SK-N-SH treated with all-trans-retinoic acid at 6 μM for 48 hours (cell line): ENCODE results near the gene GALNTL6.

Source experiments
- ATAC-seq: fragments of 200-7000 bp; cut with Tn5 transposase; 3 replicates; pipeline ENCODE4 v1.9.1; 2020; ENCODE audit warnings: mild to moderate bottlenecking, moderate library complexity
- ARNTL ChIP-seq: fragments of 450-650 bp; formaldehyde crosslinking; IDR thresholded peaks from 2 replicates; pipeline ENCODE4 v1.5.0; 2020; ENCODE audit warnings: low read depth, mild to moderate bottlenecking, moderate library complexity, borderline replicate concordance
- BACH2 ChIP-seq: fragments of 250-450 bp; sonication (Bioruptor Pico); IDR thresholded peaks from 2 replicates; pipeline ENCODE4 v1.9.0; 2021; ENCODE audit warnings: mild to moderate bottlenecking, borderline replicate concordance
- CREB5 ChIP-seq: fragments of 250-450 bp; sonication (Bioruptor Pico); IDR thresholded peaks from 2 replicates; pipeline ENCODE4 v1.5.1; 2020; ENCODE audit warnings: low read depth, mild to moderate bottlenecking, moderate library complexity
- CSDC2 ChIP-seq: fragments of 250-450 bp; sonication (Bioruptor Pico); IDR thresholded peaks from 2 replicates; pipeline ENCODE4 v1.5.0; 2020; ENCODE audit warnings: mild to moderate bottlenecking, moderate library complexity
- CSRNP3 ChIP-seq: fragments of 250-450 bp; sonication (Bioruptor Pico); IDR thresholded peaks from 2 replicates; pipeline ENCODE4 v1.5.1; 2021; ENCODE audit warnings: mild to moderate bottlenecking, moderate library complexity
- ESRRG ChIP-seq: fragments of 250-450 bp; sonication (Bioruptor Pico); IDR thresholded peaks from 2 replicates; pipeline ENCODE4 v1.6.1; 2021; ENCODE audit warnings: mild to moderate bottlenecking
- GLIS3 ChIP-seq: fragments of 250-450 bp; sonication (Bioruptor Pico); IDR thresholded peaks from 2 replicates; pipeline ENCODE4 v1.5.0; 2020; ENCODE audit warnings: mild to moderate bottlenecking, moderate library complexity
- ISL1 ChIP-seq: fragments of 250-450 bp; sonication (Bioruptor Pico); IDR thresholded peaks from 2 replicates; pipeline ENCODE4 v2.1.2; 2022; ENCODE audit warnings: mild to moderate bottlenecking, moderate library complexity
- OSR1 ChIP-seq: fragments of 250-450 bp; sonication (Bioruptor Pico); IDR thresholded peaks from 2 replicates; pipeline ENCODE4 v1.8.0; 2022; ENCODE audit warnings: moderate library complexity, mild to moderate bottlenecking, inconsistent platforms
- PATZ1 ChIP-seq: fragments of 250-450 bp; sonication (Bioruptor Pico); IDR thresholded peaks from 2 replicates; pipeline ENCODE4 v1.8.0; 2020; ENCODE audit warnings: mild to moderate bottlenecking, moderate library complexity, borderline replicate concordance
- POU6F1 ChIP-seq: fragments of 250-450 bp; sonication (Bioruptor Pico); IDR thresholded peaks from 2 replicates; pipeline ENCODE4 v1.8.0; 2021; ENCODE audit warnings: low read depth, mild to moderate bottlenecking, moderate library complexity, borderline replicate concordance
- PPARA ChIP-seq: fragments of 250-450 bp; sonication (Bioruptor Pico); IDR thresholded peaks from 2 replicates; pipeline ENCODE4 v1.5.0; 2020; ENCODE audit warnings: mild to moderate bottlenecking, borderline replicate concordance
- RARB ChIP-seq: fragments of 250-450 bp; sonication (Bioruptor Pico); IDR thresholded peaks from 2 replicates; pipeline ENCODE4 v1.8.0; 2021; ENCODE audit warnings: mild to moderate bottlenecking, moderate library complexity
- SNAI2 ChIP-seq: fragments of 250-450 bp; sonication (Bioruptor Pico); IDR thresholded peaks from 2 replicates; pipeline ENCODE4 v1.5.0; 2020; ENCODE audit warnings: mild to moderate bottlenecking, moderate library complexity
- TCF4 ChIP-seq: fragments of 250-450 bp; sonication (Bioruptor Pico); IDR thresholded peaks from 2 replicates; pipeline ENCODE4 v1.8.0; 2021; ENCODE audit warnings: mild to moderate bottlenecking, moderate library complexity, borderline replicate concordance
- TOX ChIP-seq: fragments of 250-450 bp; sonication (Bioruptor Pico); IDR thresholded peaks from 2 replicates; pipeline ENCODE4 v1.8.0; 2021; ENCODE audit warnings: mild to moderate bottlenecking, moderate library complexity, borderline replicate concordance
- TSHZ2 ChIP-seq: fragments of 250-450 bp; sonication (Bioruptor Pico); IDR thresholded peaks from 2 replicates; pipeline ENCODE4 v1.5.0; 2020; ENCODE audit warnings: mild to moderate bottlenecking, moderate library complexity
- ZFP3 ChIP-seq: fragments of 250-450 bp; sonication (Bioruptor Pico); IDR thresholded peaks from 2 replicates; pipeline ENCODE4 v1.5.0; 2020; ENCODE audit warnings: mild to moderate bottlenecking, moderate library complexity
- ZFP30 ChIP-seq: fragments of 450-650 bp; formaldehyde crosslinking; IDR thresholded peaks from 2 replicates; pipeline ENCODE4 v1.5.0; 2022; ENCODE audit warnings: mild to moderate bottlenecking, moderate library complexity
- ZNF70 ChIP-seq: fragments of 450-650 bp; formaldehyde crosslinking; IDR thresholded peaks from 2 replicates; pipeline ENCODE4 v1.5.0; 2020; ENCODE audit warnings: mild to moderate bottlenecking, moderate library complexity
- ZNF8 ChIP-seq: fragments of 450-650 bp; formaldehyde crosslinking; IDR thresholded peaks from 2 replicates; pipeline ENCODE4 v1.5.0; 2020; ENCODE audit warnings: mild to moderate bottlenecking, moderate library complexity

The GALNTL6 gene

GRCh38 chr4:173009129-173009823, 1196.1 kb downstream of the GALNTL6 start:
- TF ChIP-seq ARNTL (CRISPR knock-in tag) (no peak), ZNF70 (CRISPR knock-in tag) (no peak), ZFP3 (CRISPR knock-in tag) (no peak), TSHZ2 (no peak), TOX (CRISPR knock-in tag) (no peak), SNAI2 (CRISPR knock-in tag) (no peak), CREB5 (CRISPR knock-in tag) (no peak), ZNF8 (CRISPR knock-in tag) (no peak), OSR1 (CRISPR knock-in tag) (no peak), PATZ1 (no peak), TCF4 (CRISPR knock-in tag) (no peak), POU6F1 (CRISPR knock-in tag) (no peak), ESRRG (CRISPR knock-in tag) (no peak), GLIS3 (no peak), RARB (CRISPR knock-in tag) (no peak), PPARA (CRISPR knock-in tag) (no peak), CSDC2 (CRISPR knock-in tag) (no peak), BACH2 (CRISPR knock-in tag) (no peak)
- ATAC-seq = no peak

GRCh38 chr4:173012608-173013007, 1199.4 kb downstream of the GALNTL6 start:
- no peak for ATAC-seq
- no peak for TF ChIP-seq POU6F1 (CRISPR knock-in tag)
- no peak for TF ChIP-seq ISL1 (CRISPR knock-in tag)
- TF ChIP-seq OSR1 (CRISPR knock-in tag) = no peak
- TF ChIP-seq CSRNP3 (CRISPR knock-in tag) = no peak
- no peak for TF ChIP-seq SNAI2 (CRISPR knock-in tag)
- TF ChIP-seq ZFP30 = no peak
- no peak for TF ChIP-seq GLIS3
